CD4-positive, alpha-beta memory T cell (primary cell): ENCODE measurements around the gene PNMA5. TPM values are rescaled to one million over a fixed set of nuclear protein-coding genes. Genes with fewer than 3 reads are reported as not detected.

Source experiments
- polyA plus RNA-seq, 2 donors: library from polyadenylated mRNA; unstranded; fragments of 300-500 nt; fragmentation: Illumina TruSeq; gene quantifications; one replicate each; pipeline ENCODE4 v1.2.3, GENCODE V29; 2021
- total RNA-seq, 2 experiments: library from RNA; stranded (reverse); gene quantifications; one replicate each; pipeline ENCODE4 v1.2.3, GENCODE V29; 2021

PNMA5 gene
- total and polyA plus RNA-seq, 4 experiments from 2014 or later: 0.05 to 0.29 (median 0.23) TPM

Other genes with a start within 250 kb of the PNMA5 start
- gene MAGEA2, start 240.3 kb downstream of the PNMA5 start, total RNA-seq: not detected
- gene MAGEA2, start 240.3 kb downstream of the PNMA5 start, polyA plus RNA-seq: not detected
- gene CSAG3, start 234.9 kb downstream of the PNMA5 start, total RNA-seq: not detected
- not detected for gene CSAG3, start 234.9 kb downstream of the PNMA5 start, polyA plus RNA-seq
- gene MAGEA6, start 224.4 kb downstream of the PNMA5 start, total RNA-seq: not detected
- gene MAGEA6, start 224.4 kb downstream of the PNMA5 start, polyA plus RNA-seq: not detected
- gene CETN2, start 163.4 kb downstream of the PNMA5 start, total RNA-seq: 1 to 10 TPM; 5.6 to 6.5 TPM
- gene CETN2, start 163.4 kb downstream of the PNMA5 start, polyA plus RNA-seq: 10 to 100 TPM; 24.9 to 31.4 TPM
- gene NSDHL, start 163.1 kb downstream of the PNMA5 start, total RNA-seq: 1 to 10 TPM; 6.5 to 7.1 TPM
- 10 to 100 TPM; 15.8 to 20.3 TPM for gene NSDHL, start 163.1 kb downstream of the PNMA5 start, polyA plus RNA-seq
- 1 to 10 TPM; 2.0 to 2.2 TPM for gene ZNF185, start 96.0 kb downstream of the PNMA5 start, total RNA-seq
- 1 to 10 TPM; 2.7 to 2.9 TPM for gene ZNF185, start 96.0 kb downstream of the PNMA5 start, polyA plus RNA-seq
- 10 to 100 TPM; 11.4 to 14.3 TPM for gene PNMA3, start 62.4 kb upstream of the PNMA5 start, total RNA-seq
- gene PNMA3, start 62.4 kb upstream of the PNMA5 start, polyA plus RNA-seq: under 1 TPM; 0.21 to 0.42 TPM
- gene PNMA6A, start 78.3 kb upstream of the PNMA5 start, total RNA-seq: under 1 TPM in 1 of 2 experiments, not detected in 1; 0.23 TPM
- gene PNMA6A, start 78.3 kb upstream of the PNMA5 start, polyA plus RNA-seq: under 1 TPM in 1 of 2 donors, not detected in 1; 0.08 TPM
- gene MAGEA1, start 185.2 kb upstream of the PNMA5 start, total RNA-seq: not detected
- not detected for gene MAGEA1, start 185.2 kb upstream of the PNMA5 start, polyA plus RNA-seq